SU-DHL-6 (cell line): ENCODE measurements around the gene WDR74.

Experiments used
- EZH2phosphoT487 ChIP-seq: fragments of 200-600 bp; sonication (generic), shearing (Covaris generic); conservative IDR thresholded peaks from 2 replicates; pipeline ENCODE4 v1.6.1; 2018; ENCODE audit warnings: mild to moderate bottlenecking, antibody characterized with exemption, low read length, moderate library complexity, mixed read lengths
- TF ChIP-seq, protein P1 (sequence below): fragments of 200-600 bp; sonication (generic); IDR thresholded peaks from one replicate; pipeline ENCODE4 v1.5.1; 2017; ENCODE audit warnings: antibody characterized with exemption, mild to moderate bottlenecking, low read length, moderate library complexity; ENCODE audit not compliant: insufficient read depth, poor library complexity, severe bottlenecking

GRCh38 chr11:62817129-62817528 lies 22.3 kb downstream of the WDR74 start:
- TF ChIP-seq, protein P1, sequence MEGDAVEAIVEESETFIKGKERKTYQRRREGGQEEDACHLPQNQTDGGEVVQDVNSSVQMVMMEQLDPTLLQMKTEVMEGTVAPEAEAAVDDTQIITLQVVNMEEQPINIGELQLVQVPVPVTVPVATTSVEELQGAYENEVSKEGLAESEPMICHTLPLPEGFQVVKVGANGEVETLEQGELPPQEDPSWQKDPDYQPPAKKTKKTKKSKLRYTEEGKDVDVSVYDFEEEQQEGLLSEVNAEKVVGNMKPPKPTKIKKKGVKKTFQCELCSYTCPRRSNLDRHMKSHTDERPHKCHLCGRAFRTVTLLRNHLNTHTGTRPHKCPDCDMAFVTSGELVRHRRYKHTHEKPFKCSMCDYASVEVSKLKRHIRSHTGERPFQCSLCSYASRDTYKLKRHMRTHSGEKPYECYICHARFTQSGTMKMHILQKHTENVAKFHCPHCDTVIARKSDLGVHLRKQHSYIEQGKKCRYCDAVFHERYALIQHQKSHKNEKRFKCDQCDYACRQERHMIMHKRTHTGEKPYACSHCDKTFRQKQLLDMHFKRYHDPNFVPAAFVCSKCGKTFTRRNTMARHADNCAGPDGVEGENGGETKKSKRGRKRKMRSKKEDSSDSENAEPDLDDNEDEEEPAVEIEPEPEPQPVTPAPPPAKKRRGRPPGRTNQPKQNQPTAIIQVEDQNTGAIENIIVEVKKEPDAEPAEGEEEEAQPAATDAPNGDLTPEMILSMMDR: no peak
- no peak for TF ChIP-seq EZH2phosphoT487
